Endothelial cell of umbilical vein (primary cell): ENCODE data around the gene AK5. TPM values are rescaled to one million over a fixed set of nuclear protein-coding genes. Genes with fewer than 3 reads are reported as not detected.

ENCODE experiments used
- BruUV-seq: library from RNA; stranded (reverse); fragments of 400-500 nt; replicated peaks from 2 replicates; lab custom pipeline; 2021; lab: Mats Ljungman, UMichigan
- CTCF ChIA-PET: fragments of 300-600, 350-600 bp; sonication (Branson Sonifier 250); formaldehyde crosslinking; loops from one replicate; lab custom pipeline; 2021; ENCODE audit warnings: antibody characterized with exemption, inconsistent platforms; lab: Charles Lee
- POLR2A ChIA-PET: fragments of 300-600, 350-600 bp; sonication (Branson Sonifier 250); formaldehyde crosslinking; loops from one replicate; lab custom pipeline; 2021; ENCODE audit warnings: antibody characterized with exemption, inconsistent platforms; lab: Charles Lee
- DNase-seq: peaks from one replicate; pipeline ENCODE4 v3.0.0-alpha.2; 2011; ENCODE audit warnings: low read depth, low spot score
- FAIRE-seq: peaks from 2 replicates; lab custom pipeline; 2011; peaks lifted over from hg19 to GRCh38; lab: Jason Lieb, UNC
- H2AFZ ChIP-seq: 2 replicates; pipeline ENCODE4 v1.6.0; 2012; ENCODE audit warnings: low read depth, low read length, control low read depth, inconsistent platforms
- H3K27ac ChIP-seq: 2 replicates; pipeline ENCODE4 v1.5.1; 2011; ENCODE audit warnings: low read depth, mild to moderate bottlenecking, control low read depth, low read length, moderate library complexity; ENCODE audit not compliant: insufficient read depth
- H3K27me3 ChIP-seq, 2 experiments: 2 replicates each; pipeline versions ENCODE4 v1.6.0 to v1.6.1; 2011; ENCODE audit warnings: low read length in 2 of 2, mixed read lengths in 1 of 2; ENCODE audit not compliant: control insufficient read depth in 2 of 2, insufficient read depth in 2 of 2
- H3K36me3 ChIP-seq, 2 experiments: 2 replicates in 1 of 2; 3 replicates in 1 of 2; pipeline ENCODE4 v1.5.1; 2011; ENCODE audit warnings: low read length in 2 of 2, mild to moderate bottlenecking in 1 of 2, moderate library complexity in 1 of 2; ENCODE audit not compliant: control insufficient read depth in 2 of 2, insufficient read depth in 2 of 2; ENCODE audit errors: extremely low read depth in 1 of 2
- H3K4me1 ChIP-seq: 3 replicates; pipeline ENCODE4 v1.5.1; 2011; ENCODE audit warnings: mild to moderate bottlenecking, low read length; ENCODE audit not compliant: control insufficient read depth, insufficient read depth; ENCODE audit errors: extremely low read depth
- H3K4me2 ChIP-seq: 2 replicates; pipeline ENCODE4 v1.6.1; 2011; ENCODE audit warnings: low read length, control low read depth, mixed read lengths; ENCODE audit not compliant: insufficient read depth
- H3K4me3 ChIP-seq, 3 experiments: fragments of 200-600 bp in 1 of 3; sonication (generic), shearing (Covaris generic) in 1 of 3; replicated peaks in 1 of 3; 2 replicates each; pipeline ENCODE4 v1.5.1; 2011 to 2016; ENCODE audit warnings: control low read depth in 3 of 3, low read length in 3 of 3, mild to moderate bottlenecking in 2 of 3, inconsistent platforms in 1 of 3, low read depth in 1 of 3, moderate library complexity in 1 of 3; ENCODE audit not compliant: insufficient read depth in 1 of 3
- H3K79me2 ChIP-seq: 2 replicates; pipeline ENCODE4 v1.6.0; 2012; ENCODE audit warnings: low read length, inconsistent platforms; ENCODE audit not compliant: control insufficient read depth, insufficient read depth
- H3K9ac ChIP-seq: replicated peaks from 2 replicates; pipeline ENCODE3; 2011; ENCODE audit warnings: low read length, control low read depth; ENCODE audit not compliant: insufficient read depth; ENCODE audit errors: extremely low read depth
- H3K9me1 ChIP-seq: replicated peaks from 3 replicates; pipeline ENCODE4 v1.6.0; 2011; ENCODE audit warnings: mild to moderate bottlenecking, low read length; ENCODE audit not compliant: control insufficient read depth, insufficient read depth; ENCODE audit errors: extremely low read depth
- H3K9me3 ChIP-seq: replicated peaks from 2 replicates; pipeline ENCODE4 v1.5.1; 2012; ENCODE audit warnings: low read length, inconsistent platforms; ENCODE audit not compliant: control insufficient read depth, insufficient read depth
- H4K20me1 ChIP-seq: replicated peaks from 2 replicates; pipeline ENCODE3; 2011; ENCODE audit warnings: mild to moderate bottlenecking, low read length; ENCODE audit not compliant: control insufficient read depth, insufficient read depth; ENCODE audit errors: extremely low read depth
- EZH2 ChIP-seq: IDR thresholded peaks from 2 replicates; pipeline ENCODE4 v1.6.1; 2012; ENCODE audit warnings: borderline replicate concordance, low read depth, mild to moderate bottlenecking, moderate library complexity, low read length, inconsistent platforms; ENCODE audit not compliant: severe bottlenecking
- FOS ChIP-seq: IDR thresholded peaks from 2 replicates; pipeline ENCODE4 v1.6.1; 2011; ENCODE audit warnings: mild to moderate bottlenecking, low read length, moderate library complexity, borderline replicate concordance; ENCODE audit not compliant: insufficient read depth
- GATA2 ChIP-seq: IDR thresholded peaks from 2 replicates; pipeline ENCODE4 v1.7.0; 2011; ENCODE audit warnings: low read depth, mild to moderate bottlenecking, moderate library complexity, mixed read lengths, low read length; ENCODE audit not compliant: insufficient read length, insufficient read depth
- JUN ChIP-seq: IDR thresholded peaks from 2 replicates; pipeline ENCODE4 v1.6.1; 2011; ENCODE audit warnings: borderline replicate concordance, low read depth; ENCODE audit not compliant: insufficient read length, insufficient read depth
- MYC ChIP-seq: IDR thresholded peaks from one replicate; pipeline ENCODE4 v1.6.1; 2011; ENCODE audit warnings: mild to moderate bottlenecking, low read depth, low read length
- POLR2A ChIP-seq: IDR thresholded peaks from 2 replicates; pipeline ENCODE4 v1.6.1; 2012; ENCODE audit warnings: low read depth, mild to moderate bottlenecking, control low read depth, low read length
- POLR2AphosphoS5 ChIP-seq: IDR thresholded peaks from 2 replicates; pipeline ENCODE4 v1.6.1; 2012; ENCODE audit warnings: low read depth, mild to moderate bottlenecking, control low read depth, low read length, moderate library complexity; ENCODE audit not compliant: insufficient read depth
- dilution Hi-C: fragments of 300-500 bp; cut with MboI; formaldehyde crosslinking; loops from one replicate; pipeline ENCODE4 v1.15.0; 2019; ENCODE audit warnings: low sequenced_read_pairs; ENCODE audit not compliant: extremely low pct_ligation_motif_present
- intact Hi-C: fragments of 100-400 bp; cut with micrococcal nuclease; formaldehyde crosslinking; loops from one replicate; pipeline ENCODE4 v1.10.0; 2022
- polyA plus RNA-seq, 4 experiments: library from polyadenylated mRNA; depleted of rRNA in 3 of 4; stranded (reverse) in 3 of 4; unstranded in 1 of 4; fragments of >200 nt; gene quantifications; 2 replicates each; pipeline versions ENCODE4 v1.2.1 to v1.2.3, GENCODE V29; 2011 to 2012; ENCODE audit warnings: missing spikeins in 1 of 4
- total RNA-seq: library from RNA; stranded (reverse); gene quantifications from 2 replicates; pipeline ENCODE4 v1.2.3, GENCODE V29; 2021
- TF ChIP-seq, protein P1 (sequence below), 2 donors: IDR thresholded peaks; 1 replicate in 1 of 2; 2 replicates in 1 of 2; pipeline ENCODE4 v1.5.1; 2011; ENCODE audit warnings: low read length in 2 of 2, mild to moderate bottlenecking in 2 of 2, moderate library complexity in 2 of 2, control low read depth in 1 of 2, inconsistent platforms in 1 of 2, low read depth in 1 of 2; ENCODE audit not compliant: insufficient read depth in 1 of 2; ENCODE audit errors: extremely low read depth in 1 of 2
- TF ChIP-seq, protein P2 (sequence below): IDR thresholded peaks from 2 replicates; pipeline ENCODE4 v1.6.1; 2011; ENCODE audit not compliant: insufficient read depth, insufficient read length

The AK5 gene
- total and polyA plus RNA-seq, 2 donors (not counting 3 experiments of a cell fraction or from before 2014, with no cell fraction given) = 5.0 to 7.5 TPM

DNA sequence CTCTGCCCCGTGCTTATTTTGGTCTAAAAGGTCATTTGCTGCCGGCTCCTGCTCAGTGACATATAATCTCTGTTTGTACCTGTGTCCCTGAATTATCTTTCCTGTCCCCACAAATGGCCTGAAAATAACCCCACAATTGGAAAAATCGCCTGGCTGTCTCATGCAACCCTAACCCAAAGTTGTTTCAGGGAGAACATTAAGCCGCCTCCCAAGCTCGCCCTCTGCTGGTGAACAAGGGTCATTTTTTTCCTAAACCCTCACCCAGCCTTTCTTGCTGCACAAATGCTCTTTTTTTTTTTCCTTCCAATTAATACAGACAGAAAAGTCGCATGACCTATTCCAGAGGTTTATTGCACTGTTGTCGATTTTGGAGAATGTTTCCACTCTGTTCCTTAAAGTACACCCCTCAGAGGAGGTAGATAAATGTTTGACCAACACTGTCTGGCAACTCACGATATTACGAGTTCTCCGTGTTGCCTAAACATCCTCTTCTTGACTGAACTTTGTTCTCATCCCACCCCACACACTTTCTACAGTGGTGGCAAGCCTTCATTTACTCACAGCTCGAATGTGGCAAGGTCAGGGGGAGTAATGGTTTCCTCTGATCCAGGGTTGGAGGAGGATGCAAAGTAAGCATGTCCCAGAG is 252.0 kb downstream of the AK5 start:
- BruUV-seq = no TSS peak
- dilution Hi-C loops = no loop called here
- no peak overlapping the region for H3K27ac ChIP-seq
- H3K4me3 ChIP-seq = no peak overlapping the region
- no peaks in the 10 kb centered on the region for H3K9me1 ChIP-seq
- H3K9ac ChIP-seq = no peak overlapping the region
- no peaks in the 10 kb centered on the region for H3K27me3 ChIP-seq
- FAIRE-seq (peak; percentile 88), DNase-seq (peak; percentile 80)
- CTCF ChIA-PET = interaction anchor here (0.7 to 3.4 kb wide), 35 partner anchors 11 to 403 kb away, joined by 3 to 45 read pairs (median 3); partner anchors contain the start of genes MIGA1, PIGK and ZZZ3
- peaks cover 22% of the 10 kb centered on the region for H3K4me1 ChIP-seq
- peak overlapping the region; percentile 19 for H2AFZ ChIP-seq
- no peak overlapping the region for H3K4me2 ChIP-seq
- no peaks in the 10 kb centered on the region for H3K79me2 ChIP-seq
- H3K36me3 ChIP-seq = no peaks in the 10 kb centered on the region
- TF ChIP-seq, protein P1, sequence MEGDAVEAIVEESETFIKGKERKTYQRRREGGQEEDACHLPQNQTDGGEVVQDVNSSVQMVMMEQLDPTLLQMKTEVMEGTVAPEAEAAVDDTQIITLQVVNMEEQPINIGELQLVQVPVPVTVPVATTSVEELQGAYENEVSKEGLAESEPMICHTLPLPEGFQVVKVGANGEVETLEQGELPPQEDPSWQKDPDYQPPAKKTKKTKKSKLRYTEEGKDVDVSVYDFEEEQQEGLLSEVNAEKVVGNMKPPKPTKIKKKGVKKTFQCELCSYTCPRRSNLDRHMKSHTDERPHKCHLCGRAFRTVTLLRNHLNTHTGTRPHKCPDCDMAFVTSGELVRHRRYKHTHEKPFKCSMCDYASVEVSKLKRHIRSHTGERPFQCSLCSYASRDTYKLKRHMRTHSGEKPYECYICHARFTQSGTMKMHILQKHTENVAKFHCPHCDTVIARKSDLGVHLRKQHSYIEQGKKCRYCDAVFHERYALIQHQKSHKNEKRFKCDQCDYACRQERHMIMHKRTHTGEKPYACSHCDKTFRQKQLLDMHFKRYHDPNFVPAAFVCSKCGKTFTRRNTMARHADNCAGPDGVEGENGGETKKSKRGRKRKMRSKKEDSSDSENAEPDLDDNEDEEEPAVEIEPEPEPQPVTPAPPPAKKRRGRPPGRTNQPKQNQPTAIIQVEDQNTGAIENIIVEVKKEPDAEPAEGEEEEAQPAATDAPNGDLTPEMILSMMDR (IDR thresholded peaks at IDR 0.05; ENCODE audit: extremely low read depth in 1 of 2, insufficient read depth in 1 of 2, low read depth in 1 of 2, low read length in 2 of 2) = peak; percentile 77 to 81
- no peak for TF ChIP-seq JUN
- POLR2A ChIA-PET = no interaction called here
- H4K20me1 ChIP-seq = no peaks in the 10 kb centered on the region
- intact Hi-C loops = loop anchor here (1.0 to 10.0 kb wide), 8 partner anchors 19 to 631 kb away; partner anchors contain the start of genes AK5 and PIGK
- no peaks in the 10 kb centered on the region for H3K9me3 ChIP-seq

DNA sequence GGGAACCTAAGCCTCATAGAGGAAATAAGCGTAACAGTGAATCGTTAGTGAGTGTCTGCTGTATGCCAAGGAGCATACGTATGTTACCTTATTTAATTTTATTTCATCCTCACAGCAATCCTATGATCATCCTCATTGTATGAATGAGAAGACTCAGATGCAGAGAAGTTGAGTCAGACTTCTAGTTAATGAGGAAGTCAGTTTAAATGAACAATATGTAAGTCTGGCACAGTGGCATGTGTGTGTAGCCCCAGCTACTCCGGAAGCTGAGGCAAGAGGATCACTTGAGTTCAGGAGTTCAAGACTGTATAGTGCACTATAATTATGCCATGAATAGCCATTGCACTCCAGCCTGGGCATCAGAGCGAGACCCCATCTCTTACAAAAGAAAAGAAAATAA is 252.6 kb downstream of the AK5 start:
- peaks cover 22% of the 10 kb centered on the region for H3K4me1 ChIP-seq
- DNase-seq (peak; percentile 34), FAIRE-seq (peak; percentile 73)
- H3K9me3 ChIP-seq = no peaks in the 10 kb centered on the region
- no peaks in the 10 kb centered on the region for H3K79me2 ChIP-seq
- no TSS peak for BruUV-seq
- no peak overlapping the region for H3K27ac ChIP-seq
- CTCF ChIA-PET = interaction anchor here (1.3 to 3.4 kb wide), 7 partner anchors 18 to 315 kb away, joined by 3 to 45 read pairs (median 8); partner anchors contain the start of genes PIGK and ZZZ3
- no peaks in the 10 kb centered on the region for H4K20me1 ChIP-seq
- POLR2A ChIA-PET = no interaction called here
- intact Hi-C loops (loop anchor here (5.0 to 10.0 kb wide), 3 partner anchors 370 to 632 kb away; no protein-coding TSS in a partner anchor), dilution Hi-C loops (no loop called here)
- TF ChIP-seq POLR2AphosphoS5 = no peak
- TF ChIP-seq, protein P1 (IDR thresholded peaks at IDR 0.05; ENCODE audit: extremely low read depth in 1 of 2, insufficient read depth in 1 of 2, low read depth in 1 of 2, low read length in 2 of 2) = no peak
- TF ChIP-seq, protein P2, sequence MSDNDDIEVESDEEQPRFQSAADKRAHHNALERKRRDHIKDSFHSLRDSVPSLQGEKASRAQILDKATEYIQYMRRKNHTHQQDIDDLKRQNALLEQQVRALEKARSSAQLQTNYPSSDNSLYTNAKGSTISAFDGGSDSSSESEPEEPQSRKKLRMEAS = no peak
- no peak for TF ChIP-seq POLR2A
- no peak for TF ChIP-seq FOS
- TF ChIP-seq GATA2 = no peak
- TF ChIP-seq EZH2 = no peak
- TF ChIP-seq MYC = no peak
- no peak for TF ChIP-seq JUN
- no peak overlapping the region for H3K4me3 ChIP-seq
- H3K9me1 ChIP-seq = no peaks in the 10 kb centered on the region
- H3K4me2 ChIP-seq = no peak overlapping the region
- no peaks in the 10 kb centered on the region for H3K27me3 ChIP-seq
- no peak overlapping the region for H3K9ac ChIP-seq
- H3K36me3 ChIP-seq = no peaks in the 10 kb centered on the region
- H2AFZ ChIP-seq = peak overlapping the region; percentile 9
